AG09309 (cell line): Measurements from ENCODE around the gene LRRC8E.

Source experiments
- DNase-seq: peaks from one replicate; pipeline ENCODE4 v3.0.0-alpha.2; 2010; ENCODE audit warnings: low read depth
- H3K4me3 ChIP-seq: 2 replicates; pipeline ENCODE4 v1.5.1; 2011; ENCODE audit warnings: mild to moderate bottlenecking, low read depth, low read length, moderate library complexity; ENCODE audit not compliant: control insufficient read depth
- TF ChIP-seq, protein P1 (sequence below): IDR thresholded peaks from 2 replicates; pipeline ENCODE4 v1.5.1; 2011; ENCODE audit warnings: mild to moderate bottlenecking, low read depth, low read length, inconsistent platforms; ENCODE audit not compliant: insufficient read depth, control insufficient read depth; ENCODE audit errors: missing control alignments

LRRC8E gene

DNA sequence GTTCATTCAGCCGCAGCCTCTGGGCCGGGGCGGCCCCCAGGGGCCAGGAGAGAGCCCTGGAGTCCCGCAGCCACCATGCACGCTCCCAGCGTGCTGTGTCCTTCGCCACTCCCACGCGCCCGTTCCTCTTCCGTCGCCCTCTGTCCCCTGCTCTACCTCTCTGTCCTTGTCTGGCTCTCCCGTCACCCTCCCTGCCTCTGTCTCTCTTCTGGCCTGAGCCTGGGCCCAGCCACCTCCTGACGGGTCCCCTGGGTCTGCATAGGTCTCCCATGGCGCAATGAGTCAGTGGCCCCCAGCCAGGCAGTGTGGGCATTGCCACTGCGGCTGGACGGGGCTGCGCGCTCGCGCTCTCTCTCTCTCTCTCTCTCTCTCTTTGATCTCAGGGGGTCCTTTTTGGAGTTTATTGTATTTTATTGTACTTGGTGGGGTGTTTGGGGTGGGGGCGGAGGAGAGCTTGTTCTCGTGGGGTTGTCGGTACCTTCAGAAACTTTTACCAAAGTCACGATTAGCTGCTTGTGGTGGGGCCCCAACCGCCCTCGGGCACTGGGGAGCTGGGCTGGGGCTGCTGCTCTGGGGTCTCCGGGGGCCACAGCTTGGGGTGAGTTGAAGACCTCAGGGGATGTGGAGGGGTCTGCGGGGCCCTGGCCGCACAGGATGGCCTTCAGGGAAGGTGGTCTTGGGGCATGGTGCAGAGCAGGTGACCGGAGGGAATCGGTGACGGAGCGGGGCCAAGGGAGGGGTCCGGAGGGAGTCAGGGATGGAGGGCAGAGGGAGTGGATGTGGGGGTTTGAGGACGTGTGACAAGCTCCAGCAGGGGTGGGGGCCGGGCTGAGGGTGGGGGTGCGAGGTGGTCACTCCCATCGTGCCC is 24.6 kb downstream of the LRRC8E start:
- TF ChIP-seq, protein P1, sequence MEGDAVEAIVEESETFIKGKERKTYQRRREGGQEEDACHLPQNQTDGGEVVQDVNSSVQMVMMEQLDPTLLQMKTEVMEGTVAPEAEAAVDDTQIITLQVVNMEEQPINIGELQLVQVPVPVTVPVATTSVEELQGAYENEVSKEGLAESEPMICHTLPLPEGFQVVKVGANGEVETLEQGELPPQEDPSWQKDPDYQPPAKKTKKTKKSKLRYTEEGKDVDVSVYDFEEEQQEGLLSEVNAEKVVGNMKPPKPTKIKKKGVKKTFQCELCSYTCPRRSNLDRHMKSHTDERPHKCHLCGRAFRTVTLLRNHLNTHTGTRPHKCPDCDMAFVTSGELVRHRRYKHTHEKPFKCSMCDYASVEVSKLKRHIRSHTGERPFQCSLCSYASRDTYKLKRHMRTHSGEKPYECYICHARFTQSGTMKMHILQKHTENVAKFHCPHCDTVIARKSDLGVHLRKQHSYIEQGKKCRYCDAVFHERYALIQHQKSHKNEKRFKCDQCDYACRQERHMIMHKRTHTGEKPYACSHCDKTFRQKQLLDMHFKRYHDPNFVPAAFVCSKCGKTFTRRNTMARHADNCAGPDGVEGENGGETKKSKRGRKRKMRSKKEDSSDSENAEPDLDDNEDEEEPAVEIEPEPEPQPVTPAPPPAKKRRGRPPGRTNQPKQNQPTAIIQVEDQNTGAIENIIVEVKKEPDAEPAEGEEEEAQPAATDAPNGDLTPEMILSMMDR = no peak
- H3K4me3 ChIP-seq = no peak overlapping the region

DNA sequence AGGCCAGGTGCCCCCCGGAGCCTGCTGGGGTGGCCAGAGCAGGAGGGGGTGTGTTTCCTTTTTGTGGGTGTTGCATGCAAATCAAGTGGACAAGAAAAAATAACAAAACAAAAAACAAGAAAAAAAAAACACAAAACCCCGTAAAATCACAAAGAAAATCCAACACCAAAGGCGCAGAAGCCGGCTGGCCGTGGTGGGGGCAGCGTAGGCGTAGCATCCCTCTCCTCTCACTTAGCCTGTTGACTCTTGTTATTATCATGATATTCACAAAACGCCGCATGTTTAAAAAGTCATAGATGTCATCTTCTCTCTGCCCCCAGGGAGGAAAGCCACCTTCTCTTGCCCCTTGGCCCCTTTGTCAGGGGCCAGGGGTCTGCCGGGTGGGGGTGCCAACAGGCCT is 25.3 kb downstream of the LRRC8E start:
- no peak for DNase-seq
- TF ChIP-seq, protein P1 = no peak
- no peak overlapping the region for H3K4me3 ChIP-seq

More for the DNA sequence above, 24.6 kb downstream of the LRRC8E start:
- DNase-seq = no peak

DNA sequence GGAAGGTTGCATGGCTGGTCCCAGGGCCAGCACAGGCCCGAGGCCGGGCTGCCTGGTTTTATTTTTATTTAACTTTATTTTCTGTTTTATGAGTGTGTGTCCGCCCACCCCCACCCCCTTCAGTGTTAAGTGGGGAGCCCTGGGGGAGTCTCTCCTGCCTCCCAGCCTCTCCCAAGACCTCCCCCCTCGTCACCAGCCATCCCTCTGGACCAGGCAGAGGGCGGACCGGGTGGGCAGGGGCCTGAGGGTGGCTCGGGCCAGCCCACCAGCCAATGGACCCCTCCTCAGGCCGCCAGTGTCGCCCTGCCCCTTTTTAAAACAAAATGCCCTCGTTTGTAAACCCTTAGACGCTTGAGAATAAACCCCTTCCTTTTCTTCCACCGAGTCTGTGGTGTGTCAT is 25.8 kb downstream of the LRRC8E start:
- DNase-seq = no peak
- no peak overlapping the region for H3K4me3 ChIP-seq
- TF ChIP-seq, protein P1 = no peak

DNA sequence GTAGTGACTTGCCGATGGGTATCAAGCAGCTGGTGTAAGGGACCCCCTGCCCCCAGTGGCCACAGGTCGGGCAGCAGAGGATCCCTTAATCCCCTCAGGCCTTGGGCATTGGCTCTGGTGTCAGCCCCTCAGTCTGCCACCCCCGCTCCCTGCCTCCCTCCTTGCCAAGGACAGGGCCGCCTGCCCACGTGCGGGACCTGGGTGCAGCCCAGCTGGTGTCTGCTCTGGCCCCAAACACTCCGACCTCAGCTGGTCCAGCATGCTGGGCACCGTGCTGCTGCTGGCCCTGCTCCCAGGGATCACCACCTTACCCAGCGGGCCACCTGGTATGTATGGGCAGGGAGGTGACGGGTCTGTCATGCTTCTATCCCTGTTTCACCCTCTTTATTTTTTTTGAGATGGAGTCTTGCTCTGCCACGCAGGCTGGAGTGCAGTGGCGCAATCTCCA is 26.3 kb downstream of the LRRC8E start, which contains the start of gene TGFBR3L:
Gene TGFBR3L, plus strand, starts transcription at position 233 of the 448 bp plus-strand sequence.
- peak within 1 kb of the TSS; percentile 43 for H3K4me3 ChIP-seq
- no peak for DNase-seq
- TF ChIP-seq, protein P1 = no peak

DNA sequence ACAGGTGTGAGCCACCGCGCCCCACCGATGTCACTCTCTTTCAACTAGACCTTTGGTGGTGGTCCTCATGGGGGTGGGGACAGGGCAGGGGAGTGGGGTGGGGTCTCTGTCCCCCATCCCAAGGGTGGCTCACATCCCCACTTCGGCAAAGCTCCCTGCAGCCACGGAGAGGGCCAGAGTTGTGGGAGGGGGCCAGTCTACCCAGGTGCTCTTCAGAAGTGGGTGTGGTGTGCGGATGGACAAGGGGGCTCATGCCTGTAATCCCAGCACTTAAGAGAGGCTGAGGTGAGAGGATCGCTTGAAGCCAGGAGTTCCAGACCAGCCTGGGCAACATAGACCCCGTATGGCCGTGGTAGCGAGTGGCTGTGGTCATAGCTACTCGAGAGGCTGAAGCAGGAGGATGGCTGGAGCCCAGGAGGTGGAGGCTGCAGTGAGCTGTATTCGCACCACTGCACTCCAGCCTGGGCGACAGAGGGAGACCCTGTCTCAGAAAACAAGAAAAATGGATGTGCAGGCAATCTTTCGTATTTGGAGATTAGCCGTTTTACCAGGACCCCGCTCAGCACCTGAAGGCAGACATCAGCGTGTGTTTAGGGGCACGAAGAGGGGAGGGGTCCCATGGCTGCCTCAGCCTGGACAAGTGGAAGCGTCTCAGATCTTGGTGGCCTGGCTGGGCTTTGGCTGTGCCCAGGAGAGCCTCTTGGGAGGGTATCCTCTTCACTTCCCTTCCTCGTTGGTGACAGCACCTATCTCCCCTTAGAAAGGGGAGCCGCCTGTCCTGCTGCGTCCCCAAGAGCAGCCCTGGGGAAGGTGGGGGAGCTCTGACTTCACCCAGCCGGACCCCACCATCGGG is 27.2 kb downstream of the LRRC8E start:
- peak overlapping the region; percentile 43 for H3K4me3 ChIP-seq
- TF ChIP-seq, protein P1 = no peak
- DNase-seq = no peak

DNA sequence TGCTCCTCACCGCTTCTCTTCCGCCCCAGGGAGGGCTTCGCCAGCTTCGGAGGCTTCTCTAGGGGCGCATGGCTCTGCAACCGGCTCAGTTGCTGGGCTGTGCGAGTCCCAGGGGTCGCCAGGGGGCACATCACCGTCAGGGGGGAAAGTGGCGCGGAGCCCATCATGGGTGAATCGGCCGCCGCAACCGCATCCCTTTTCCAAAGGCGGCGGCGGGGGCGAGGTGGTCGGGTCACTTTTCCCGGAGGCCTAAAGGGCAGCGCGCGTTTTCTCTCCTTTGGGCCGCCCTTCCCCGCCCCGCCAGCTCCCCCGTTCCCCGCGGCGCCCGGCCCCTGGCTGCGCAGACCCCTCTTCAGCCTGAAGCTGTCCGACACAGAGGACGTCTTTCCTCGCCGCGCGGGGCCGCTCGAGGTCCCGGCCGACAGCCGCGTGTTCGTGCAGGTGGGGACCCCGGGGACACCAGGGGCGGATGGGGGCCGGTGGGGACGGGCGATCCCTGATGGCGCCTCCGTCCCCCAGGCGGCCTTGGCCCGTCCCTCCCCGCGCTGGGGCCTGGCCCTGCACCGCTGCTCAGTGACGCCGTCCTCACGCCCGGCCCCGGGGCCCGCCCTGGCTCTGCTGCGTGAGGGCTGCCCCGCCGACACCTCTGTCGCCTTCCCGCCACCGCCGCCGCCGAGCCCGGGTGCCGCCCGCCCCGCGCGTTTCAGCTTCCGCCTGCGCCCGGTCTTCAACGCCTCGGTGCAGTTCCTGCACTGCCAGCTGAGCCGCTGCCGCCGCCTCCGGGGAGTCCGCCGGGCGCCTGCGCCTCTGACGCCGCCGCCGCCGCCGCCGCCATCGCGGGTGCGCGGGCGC is 28.0 kb downstream of the LRRC8E start:
- H3K4me3 ChIP-seq = peak overlapping the region; percentile 43
- no peak for DNase-seq
- TF ChIP-seq, protein P1 = no peak
